Measurements from ENCODE around the gene BHMT2. TPM values are rescaled to one million over a fixed set of nuclear protein-coding genes. Genes with fewer than 3 reads are reported as not detected.

BHMT2 gene
- total RNA-seq, 1 experiment from 2014 or later, result not detected

- Mint-ChIP-seq H3K27me3 (ENCODE audit: low read depth) (peaks cover 3% of the 10 kb centered on the region), H3K9me3 (peaks cover 0 to 10% of the 10 kb centered on the region in 2 experiments; a peak in 3 of 5 replicates), H3K36me3 (ENCODE audit: insufficient read depth in 1 of 3, low read depth in 3 of 3) (peaks cover 0 to 4% (median 4%) of the 10 kb centered on the region in 3 experiments; a peak in 2 of 7 replicates), H3K4me1 (peaks cover 2 to 7% of the 10 kb centered on the region in 2 experiments; a peak in 2 of 4 replicates), H3K4me3 (no peak overlapping the region), H3K27ac (no peak overlapping the region; a peak in 1 of 7 replicates)
- H3K14ac ChIP-seq (ENCODE audit: insufficient read depth, low read length), result no peak overlapping the region
- H4K8ac ChIP-seq (replicated peaks; ENCODE audit: insufficient read length, low read depth, low read length), result no peak overlapping the region
- no peak overlapping the region for H3K27ac ChIP-seq (ENCODE audit: insufficient read length, low read depth, low read length)
- H3K23me2 ChIP-seq (ENCODE audit: insufficient read length, low read depth, low read length, poor library complexity, severe bottlenecking), result no peaks in the 10 kb centered on the region
- no peak; the same call in 2 of the 3 replicates for TF ChIP-seq CTCF (conservative IDR thresholded peaks at IDR 0.05)
- H3K79me1 ChIP-seq (ENCODE audit: insufficient read depth, low read depth, low read length, poor library complexity, severe bottlenecking), result no peaks in the 10 kb centered on the region
- H2AFZ ChIP-seq (ENCODE audit: low read length), result no peak overlapping the region
- no peak overlapping the region for H3K9ac ChIP-seq (ENCODE audit: extremely low read depth, insufficient read length, low read length)
- H3T11ph ChIP-seq (ENCODE audit: low read length), result no peak overlapping the region
- H3K27me3 ChIP-seq (ENCODE audit: insufficient read depth, low read length), result no peaks in the 10 kb centered on the region
- H3K4me1 ChIP-seq (ENCODE audit: insufficient read depth, low read length), result no peaks in the 10 kb centered on the region
- H3K18ac ChIP-seq (ENCODE audit: insufficient read length, low read depth, low read length), result no peak overlapping the region
- no peak overlapping the region for H4K5ac ChIP-seq (ENCODE audit: insufficient read length, low read depth, low read length)
- H2BK5ac ChIP-seq (ENCODE audit: insufficient read length, low read length), result no peak overlapping the region
- H3K4me2 ChIP-seq (ENCODE audit: insufficient read depth, insufficient read length, low read length), result no peak overlapping the region
- no peaks in the 10 kb centered on the region for H3K79me2 ChIP-seq (ENCODE audit: insufficient read depth, low read length)
- no peak overlapping the region for H4K91ac ChIP-seq (ENCODE audit: insufficient read length, low read depth, low read length)
- H3K23ac ChIP-seq (ENCODE audit: insufficient read length, low read depth, low read length), result no peak overlapping the region
- H2BK120ac ChIP-seq (ENCODE audit: low read depth, low read length, poor library complexity, severe bottlenecking), result no peak overlapping the region
- no peak overlapping the region for H3K56ac ChIP-seq (ENCODE audit: insufficient read length, low read depth, low read length)
- no CpG with 5 or more reads among the region's 11 CpGs for whole genome bisulfite sequencing (ENCODE audit: extremely low coverage, insufficient read length, low lambda C conversion rate)
- H3K9me3 ChIP-seq (ENCODE audit: control insufficient read depth, low read depth, low read length), result no peaks in the 10 kb centered on the region
- no peak overlapping the region for H2BK20ac ChIP-seq (ENCODE audit: low read depth, low read length, poor library complexity, severe bottlenecking)
- H2AK5ac ChIP-seq (ENCODE audit: insufficient read length, low read length), result no peak overlapping the region
- no peak overlapping the region for H3K4ac ChIP-seq (ENCODE audit: low read depth, low read length)
- H2BK15ac ChIP-seq (ENCODE audit: low read depth, low read length), result no peak overlapping the region
- no peak for DNase-seq
- H2BK12ac ChIP-seq (ENCODE audit: insufficient read length, low read depth, low read length), result no peak overlapping the region
- H4K20me1 ChIP-seq (ENCODE audit: control insufficient read depth, insufficient read depth, insufficient read length), result no peaks in the 10 kb centered on the region
Measured at GRCh38 chr5:79075646-79076426, 6.3 kb downstream of the BHMT2 start.

Data from H9 (cell line).